Activated T-helper 1 cell treated with Interleukin-2 at 50 U/mL for 16 hours (primary cell): ENCODE data around the gene TMEM215.
"Not testable (repeated sequence)": the region's sequence is repeated elsewhere in the genome, so short reads cannot be mapped to it uniquely, and the experiment has no call there.

Experiments
- DNase-seq: peaks from one replicate; pipeline ENCODE4 v3.0.0-alpha.2; 2020; ENCODE audit warnings: low read depth

The TMEM215 gene

GRCh38 chr9:32783168-32783891 is at the start of gene TMEM215:
Gene TMEM215, plus strand, starts transcription at chr9:32783540. Its CDS starts 644 bp downstream, at chr9:32784184.
- no peak for DNase-seq

DNA sequence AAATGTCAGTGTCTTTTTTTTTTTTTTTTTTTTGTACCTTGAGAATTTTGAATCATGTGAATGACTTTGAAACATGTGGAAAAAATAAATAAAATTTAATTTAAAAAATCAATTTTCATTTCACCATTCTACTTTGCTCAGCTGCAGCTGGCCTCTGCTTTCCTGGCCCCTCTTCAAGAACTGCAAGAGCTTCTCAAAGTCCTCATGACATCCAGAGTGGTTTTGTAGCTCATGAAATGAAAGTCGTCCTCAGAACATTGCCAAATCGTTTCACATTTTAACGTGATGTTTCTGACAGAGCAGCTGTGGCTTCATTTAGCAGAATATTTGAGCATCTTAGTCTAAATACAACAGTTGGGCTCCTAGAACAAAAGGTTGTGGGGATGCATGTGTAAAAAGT is 47.9 kb upstream of the TMEM215 start:
- no peak for DNase-seq

GRCh38 chr9:32737378-32737777 is 46.0 kb upstream of the TMEM215 start:
- DNase-seq, result no peak

DNA sequence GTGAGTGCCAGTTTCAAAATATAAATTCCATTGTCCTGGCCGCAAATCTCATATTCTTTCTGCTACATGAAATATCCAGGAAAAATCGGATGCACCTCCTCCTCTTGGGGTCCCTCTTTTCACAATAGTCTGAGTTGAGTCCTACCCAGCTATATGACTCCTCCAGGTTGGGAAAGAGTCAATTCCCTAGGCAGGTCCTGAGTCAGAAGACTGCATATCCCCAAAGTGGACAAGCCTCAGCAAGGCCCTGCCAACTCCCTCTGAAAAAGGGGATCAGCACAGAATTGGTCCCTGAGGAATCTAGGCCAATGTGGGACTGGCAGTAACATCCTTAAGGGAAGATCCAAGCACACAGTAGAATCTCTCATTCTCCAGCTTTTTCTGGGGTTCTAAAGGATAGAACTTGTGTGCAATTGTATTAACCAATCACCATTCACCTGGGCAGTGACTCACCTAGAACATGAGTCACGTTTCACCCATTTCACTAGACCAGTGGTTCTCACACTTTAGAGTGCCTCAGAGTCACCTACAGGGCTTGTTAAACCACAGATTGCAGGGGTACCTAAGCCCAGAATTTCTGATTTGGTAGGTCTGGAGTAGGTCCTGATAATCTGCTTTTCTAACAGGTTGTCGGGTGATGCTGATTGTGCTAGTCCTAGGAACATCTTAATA is 44.7 kb upstream of the TMEM215 start:
- no peak for DNase-seq

GRCh38 chr9:32741706-32742105 is 41.6 kb upstream of the TMEM215 start:
- DNase-seq, result no peak

DNA sequence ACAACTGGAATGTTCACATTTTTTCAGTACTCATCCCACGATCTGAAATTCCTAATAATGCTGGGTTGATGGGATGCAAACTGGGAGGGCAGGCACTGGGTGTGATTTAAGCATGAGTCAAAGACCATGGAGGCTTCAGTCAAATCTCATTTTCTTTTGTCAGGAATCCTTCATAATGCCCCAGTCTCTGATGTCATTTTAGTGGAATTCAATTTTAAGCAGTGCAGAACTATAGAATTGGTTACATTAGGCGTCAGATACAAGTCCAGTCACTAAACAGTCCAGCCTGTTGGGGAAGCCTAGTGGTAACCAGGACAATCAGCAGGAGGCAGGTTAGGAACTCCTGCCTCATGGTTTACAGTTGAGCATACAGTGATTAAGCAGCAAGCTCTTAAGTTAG is 41.0 kb upstream of the TMEM215 start:
- no peak for DNase-seq

DNA sequence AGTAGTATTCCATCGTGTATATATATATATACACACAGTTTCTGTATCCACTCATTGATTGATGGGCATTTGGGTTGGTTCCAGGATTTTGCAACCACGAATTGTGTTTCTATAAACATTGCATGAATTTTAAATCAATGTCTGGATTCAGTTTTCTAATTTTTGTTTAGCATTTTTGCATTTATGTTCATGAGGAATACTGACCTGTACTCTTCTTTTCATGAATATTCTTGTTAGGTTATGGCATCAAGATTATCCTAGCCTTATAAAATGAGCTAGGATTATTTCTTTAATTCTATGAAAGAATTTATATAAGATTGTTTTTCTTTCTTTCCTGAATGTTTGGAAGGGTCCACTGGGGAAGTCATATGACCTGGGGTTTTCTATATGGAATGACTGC is 35.3 kb upstream of the TMEM215 start:
- DNase-seq, result no peak

DNA sequence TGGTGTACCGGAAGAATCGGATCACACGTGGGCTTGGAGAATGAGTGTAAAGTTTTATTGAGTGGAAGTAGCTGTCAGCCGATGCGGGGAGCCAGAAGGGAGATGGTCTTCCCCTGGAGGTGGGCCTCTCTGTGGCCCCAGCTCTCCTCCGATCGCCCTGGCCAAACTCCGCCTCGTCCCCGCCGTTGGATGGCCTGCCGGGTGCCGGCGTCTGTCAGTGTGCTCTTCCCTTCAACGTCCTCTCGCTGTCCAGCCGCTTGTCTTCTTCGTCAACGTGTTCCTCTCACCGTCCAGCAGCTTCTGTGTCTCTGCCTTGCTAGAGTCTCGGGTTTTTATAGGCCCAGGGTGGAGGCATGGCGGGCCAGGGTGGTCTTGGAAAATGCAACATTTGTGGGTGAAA is 27.6 kb upstream of the TMEM215 start:
- DNase-seq, result no peak

DNA sequence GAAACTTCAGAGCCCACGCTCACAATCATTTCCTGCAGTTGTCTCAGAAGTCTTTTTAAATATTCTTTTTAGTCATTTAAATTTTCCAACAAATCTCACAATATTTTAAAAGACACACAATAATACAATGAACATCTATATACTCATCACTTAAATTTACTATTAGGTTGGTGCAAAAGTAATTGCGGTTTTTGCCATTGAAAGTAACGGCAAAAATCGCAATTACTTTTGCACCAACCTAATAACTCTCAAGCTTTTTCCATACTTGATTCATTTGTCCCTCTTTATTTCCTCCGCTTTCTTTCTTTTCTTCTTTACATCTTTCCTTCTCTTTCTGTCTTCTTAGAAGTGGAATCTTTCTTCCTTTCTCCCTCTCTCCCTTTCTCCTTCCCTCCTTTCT is 19.2 kb upstream of the TMEM215 start:
- no peak for DNase-seq

DNA sequence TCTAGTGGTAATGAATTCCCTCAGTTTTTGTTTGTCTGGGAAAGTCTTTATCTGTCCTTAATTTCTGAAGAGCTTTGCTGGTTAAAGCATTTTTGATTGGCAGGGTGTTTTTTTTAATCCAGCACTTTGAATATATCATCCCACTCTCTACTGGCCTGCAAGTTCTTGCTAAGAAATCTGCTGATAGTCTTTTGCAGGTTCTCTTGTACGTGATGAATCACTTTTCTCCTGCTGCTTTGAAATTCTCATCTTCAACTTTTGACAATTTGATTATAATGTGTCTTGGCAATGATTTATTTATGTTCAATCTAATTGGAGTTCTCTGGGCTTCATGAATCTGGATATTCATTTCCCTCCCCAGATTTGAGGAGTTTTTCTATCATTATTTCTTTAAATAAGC is 8.1 kb upstream of the TMEM215 start:
- no peak for DNase-seq

DNA sequence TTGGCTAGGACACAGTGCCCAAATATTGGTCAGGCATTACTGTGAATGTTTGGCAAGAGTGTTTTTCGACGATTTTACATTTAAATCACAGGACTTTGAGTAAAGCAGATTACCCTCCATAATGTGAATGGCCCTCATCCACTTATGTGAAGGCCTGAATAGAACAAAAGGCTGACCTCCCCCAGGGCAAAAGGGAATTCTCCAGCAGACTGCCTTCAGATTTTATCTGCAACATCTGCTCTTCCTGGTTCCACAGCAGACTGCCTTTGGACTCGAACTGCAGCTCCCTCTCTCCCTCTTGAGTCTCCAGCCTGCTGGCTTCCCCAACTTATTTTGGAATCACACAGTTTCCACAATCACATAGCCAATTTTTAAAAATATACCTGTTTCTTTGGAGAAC is 7.1 kb upstream of the TMEM215 start:
- DNase-seq, result no peak

- DNase-seq, result no peak
Measured at GRCh38 chr9:32782476-32783167, 718 bp upstream of the TMEM215 start.

DNA sequence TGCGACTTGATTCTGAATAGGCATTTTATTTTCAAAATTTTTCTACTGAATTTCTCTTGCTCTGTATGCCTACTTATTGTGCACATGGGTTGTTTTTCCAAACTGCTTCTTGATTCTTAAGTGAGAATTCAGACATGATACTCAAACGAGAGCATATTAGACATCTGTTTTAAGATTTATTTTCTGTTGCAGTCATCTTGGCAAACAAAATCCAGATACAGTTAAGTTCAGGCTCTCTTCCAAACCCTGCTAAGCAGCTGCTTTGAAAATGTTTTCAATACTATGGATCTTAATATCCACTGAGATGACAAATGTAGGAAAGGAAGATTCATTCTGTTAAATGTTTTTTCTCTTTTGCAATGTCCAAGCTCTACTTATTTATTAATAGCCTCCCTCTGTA is 4.5 kb downstream of the TMEM215 start:
- no peak for DNase-seq

- not testable (repeated sequence) for DNase-seq
Measured at GRCh38 chr9:32796015-32796414, 12.7 kb downstream of the TMEM215 start.

DNA sequence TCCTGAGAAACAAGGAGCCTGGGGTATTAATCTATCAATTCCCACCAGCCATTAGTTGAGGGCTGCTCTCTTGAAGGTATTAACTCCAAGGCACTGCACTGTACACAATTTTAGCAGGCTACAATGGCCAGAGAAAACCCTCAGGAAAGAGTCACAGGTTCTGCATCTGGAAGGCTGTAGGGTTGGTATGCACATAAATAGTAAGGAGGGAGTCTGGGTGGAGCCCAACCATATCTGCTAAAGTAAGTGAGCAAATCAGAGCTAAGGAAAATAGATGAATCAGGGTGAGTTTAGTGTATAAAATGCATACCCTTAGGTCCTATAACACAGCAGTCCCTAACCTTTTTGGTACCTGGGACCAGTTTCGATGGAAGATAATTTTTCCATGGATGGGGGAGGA is 18.2 kb downstream of the TMEM215 start:
- DNase-seq, result no peak

- DNase-seq, result no peak
Measured at GRCh38 chr9:32807217-32807616, 23.9 kb downstream of the TMEM215 start.

DNA sequence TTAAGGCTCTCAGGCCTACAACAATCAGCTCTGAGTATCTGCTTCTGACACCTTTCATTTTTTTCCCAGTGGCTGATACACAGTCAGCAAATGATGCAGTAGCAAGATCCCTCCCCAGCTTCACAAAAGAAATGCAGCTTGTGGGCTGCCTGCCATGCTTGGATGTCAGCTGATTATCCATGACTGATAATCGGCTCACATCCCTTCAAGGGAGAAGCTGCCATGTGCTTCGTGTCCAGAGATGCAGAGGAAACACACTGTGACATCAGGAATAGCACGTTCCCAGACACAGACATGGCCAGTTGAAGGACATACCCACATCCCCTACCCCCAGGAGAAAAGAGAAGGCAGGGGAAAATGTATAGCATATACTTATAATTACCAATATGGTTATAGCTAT is 27.9 kb downstream of the TMEM215 start:
- no peak for DNase-seq

GRCh38 chr9:32820322-32820721 is 37.0 kb downstream of the TMEM215 start:
- DNase-seq, result no peak

GRCh38 chr9:32823101-32823500 is 39.8 kb downstream of the TMEM215 start:
- DNase-seq, result no peak

DNA sequence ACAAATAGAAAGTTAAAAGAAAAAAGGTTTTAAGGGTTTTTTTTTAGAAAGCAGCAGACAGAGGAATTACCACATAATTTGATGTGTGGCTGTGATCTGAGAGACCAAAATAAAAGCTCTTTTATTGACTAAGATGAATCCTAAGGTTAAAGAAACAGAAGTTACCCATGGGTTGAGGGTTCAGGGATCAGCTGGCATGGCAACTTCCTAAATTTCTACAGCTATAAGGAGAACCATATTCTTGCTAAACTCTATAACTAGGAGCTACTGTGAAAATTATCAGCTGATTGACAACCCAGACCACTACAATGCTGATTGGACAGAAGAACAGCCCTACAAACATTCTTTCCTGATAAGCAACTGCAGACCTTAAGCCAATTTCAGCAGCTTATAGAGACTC is 40.2 kb downstream of the TMEM215 start:
- no peak for DNase-seq

- no peak for DNase-seq
Measured at GRCh38 chr9:32825203-32825602, 41.9 kb downstream of the TMEM215 start.

- DNase-seq, result no peak
Measured at GRCh38 chr9:32828861-32829260, 45.5 kb downstream of the TMEM215 start.

GRCh38 chr9:32832346-32832745 is 49.0 kb downstream of the TMEM215 start:
- DNase-seq, result no peak
